Lower leg skin (tissue), 3 donors: ENCODE results near the gene FN1.

Experiments used
- CTCF ChIP-seq, 3 donors: fragments of 450-650 bp; IDR thresholded peaks; one replicate each; pipeline ENCODE4 v1.5.1; 2016; ENCODE audit warnings: antibody characterized with exemption in 3 of 3, mild to moderate bottlenecking in 3 of 3, moderate library complexity in 2 of 3
- POLR2A ChIP-seq, 2 donors: fragments of 450-650 bp; IDR thresholded peaks; one replicate each; pipeline ENCODE4 v1.6.1; 2016 to 2017; ENCODE audit warnings: antibody characterized with exemption in 2 of 2, mild to moderate bottlenecking in 1 of 2, moderate library complexity in 1 of 2

- TF ChIP-seq POLR2A (IDR thresholded peaks at IDR 0.05) = no peak
- TF ChIP-seq CTCF (IDR thresholded peaks at IDR 0.05) = no peak
These were observed 17.6 kb downstream of the FN1 start for GRCh38 chr2:215418064-215418963.
